Right lobe of liver (tissue), 4 donors: ENCODE measurements around the gene FBN3.

ENCODE experiments used
- POLR2A ChIP-seq: fragments of 450-650 bp; IDR thresholded peaks from one replicate; pipeline ENCODE4 v1.6.1; 2017; ENCODE audit warnings: antibody characterized with exemption, mild to moderate bottlenecking
- TF ChIP-seq, protein P1 (sequence below), 4 donors: fragments of 200-600 bp in 3 of 4; fragments of 450-650 bp in 1 of 4; IDR thresholded peaks; one replicate each; pipeline versions ENCODE4 v1.5.1 to v1.8.0; 2016 to 2022; ENCODE audit warnings: antibody characterized with exemption in 4 of 4, mild to moderate bottlenecking in 2 of 4
- donor health status: DM: no; HTN: no; CAD: no.
- donor health status: DM: no; HTN: no; CAD: no.
- donor health status: DM: no; HTN: yes; CAD: no.

- TF ChIP-seq, protein P1, sequence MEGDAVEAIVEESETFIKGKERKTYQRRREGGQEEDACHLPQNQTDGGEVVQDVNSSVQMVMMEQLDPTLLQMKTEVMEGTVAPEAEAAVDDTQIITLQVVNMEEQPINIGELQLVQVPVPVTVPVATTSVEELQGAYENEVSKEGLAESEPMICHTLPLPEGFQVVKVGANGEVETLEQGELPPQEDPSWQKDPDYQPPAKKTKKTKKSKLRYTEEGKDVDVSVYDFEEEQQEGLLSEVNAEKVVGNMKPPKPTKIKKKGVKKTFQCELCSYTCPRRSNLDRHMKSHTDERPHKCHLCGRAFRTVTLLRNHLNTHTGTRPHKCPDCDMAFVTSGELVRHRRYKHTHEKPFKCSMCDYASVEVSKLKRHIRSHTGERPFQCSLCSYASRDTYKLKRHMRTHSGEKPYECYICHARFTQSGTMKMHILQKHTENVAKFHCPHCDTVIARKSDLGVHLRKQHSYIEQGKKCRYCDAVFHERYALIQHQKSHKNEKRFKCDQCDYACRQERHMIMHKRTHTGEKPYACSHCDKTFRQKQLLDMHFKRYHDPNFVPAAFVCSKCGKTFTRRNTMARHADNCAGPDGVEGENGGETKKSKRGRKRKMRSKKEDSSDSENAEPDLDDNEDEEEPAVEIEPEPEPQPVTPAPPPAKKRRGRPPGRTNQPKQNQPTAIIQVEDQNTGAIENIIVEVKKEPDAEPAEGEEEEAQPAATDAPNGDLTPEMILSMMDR (IDR thresholded peaks at IDR 0.05) = peak in 1 of 4 donors; percentile 14
- no peak for TF ChIP-seq POLR2A
Observed at GRCh38 chr19:8017808-8018207, 131.6 kb downstream of the FBN3 start.
